Activated naive CD4-positive, alpha-beta T cell treated with anti-CD3 and anti-CD28 coated beads, Interleukin-2, amount 50 U/mL, for 16 hours (primary cell): ENCODE data around the gene SLC22A7.

Source experiments
- DNase-seq: peaks from one replicate; pipeline ENCODE4 v3.0.0-alpha.2; 2020

The SLC22A7 gene

DNA sequence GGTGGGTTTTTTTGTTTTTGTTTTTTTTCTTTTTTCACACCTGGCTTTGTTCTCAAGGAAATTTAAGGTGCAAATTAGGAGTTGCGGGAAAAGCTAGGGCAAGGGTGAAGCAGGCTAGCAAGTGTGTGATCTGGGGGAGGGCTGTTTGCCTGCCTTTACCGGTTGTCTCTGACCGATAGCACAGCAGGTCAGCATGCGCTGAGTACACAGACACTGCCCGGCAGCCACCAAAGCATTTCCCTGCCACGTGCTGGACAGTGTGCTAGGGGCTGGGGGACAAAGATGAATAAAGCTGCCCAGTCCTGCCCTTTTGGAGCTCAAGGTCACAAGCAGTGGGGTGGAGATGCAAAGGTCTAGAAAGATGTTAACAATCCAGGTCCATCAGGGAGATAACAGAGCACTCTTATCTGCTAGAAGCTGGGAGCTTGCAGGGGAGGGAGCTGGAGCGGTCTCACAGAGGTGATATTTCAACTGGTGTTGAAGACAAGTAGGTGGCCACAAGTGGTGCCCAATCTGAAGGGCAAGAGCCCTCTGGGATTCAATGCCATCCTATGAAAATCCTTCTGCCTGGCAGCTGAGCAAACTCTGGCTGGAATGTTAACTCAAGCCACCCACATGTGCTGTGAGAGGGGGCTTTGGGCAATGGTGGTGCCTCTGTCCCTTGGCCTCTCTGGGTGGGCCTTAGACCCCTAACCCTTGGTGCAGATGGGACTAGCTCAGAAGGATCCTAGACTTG lies 30.3 kb upstream of the SLC22A7 start:
- no peak for DNase-seq

DNA sequence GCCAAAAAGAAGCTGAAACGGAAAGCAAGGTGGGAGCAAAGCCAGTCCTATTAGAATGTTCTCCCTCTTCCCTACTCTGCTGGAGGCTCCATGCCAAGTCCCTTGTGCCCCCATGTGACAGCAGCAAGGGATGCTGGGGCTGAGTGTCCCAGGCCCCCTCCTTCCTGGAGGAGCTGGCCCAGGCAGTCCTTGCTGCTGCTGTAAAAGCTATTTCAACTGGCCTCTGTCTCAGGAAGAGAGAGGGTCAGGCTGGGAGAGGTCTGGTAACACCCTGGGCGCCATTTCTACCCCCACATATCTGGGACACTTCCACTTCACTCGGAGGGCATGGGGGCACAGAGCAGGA lies 29.7 kb upstream of the SLC22A7 start:
- no peak for DNase-seq

DNA sequence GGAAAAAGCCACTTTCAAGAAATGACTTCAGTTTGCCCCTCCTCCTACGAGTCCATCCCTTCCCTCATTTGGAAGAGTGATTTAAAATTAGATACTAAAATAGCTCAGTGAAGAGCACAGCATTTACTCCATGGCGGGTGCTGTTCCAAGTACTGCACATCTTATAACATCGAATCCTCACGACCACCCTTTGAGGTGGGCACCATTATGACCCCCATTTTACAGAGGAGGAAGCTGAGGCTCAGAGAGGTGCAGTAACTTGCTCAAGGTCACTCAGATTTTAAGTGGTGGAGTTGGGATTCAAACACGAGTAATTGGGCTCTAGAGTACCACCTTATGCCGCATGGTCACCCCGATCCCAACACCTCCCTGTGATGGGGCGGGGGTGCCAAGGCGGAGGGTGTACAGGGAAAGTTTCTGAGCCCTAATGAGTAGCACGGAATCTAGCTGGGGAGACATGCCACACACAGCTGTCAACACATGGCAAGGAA lies 29.2 kb upstream of the SLC22A7 start:
- DNase-seq = no peak

DNA sequence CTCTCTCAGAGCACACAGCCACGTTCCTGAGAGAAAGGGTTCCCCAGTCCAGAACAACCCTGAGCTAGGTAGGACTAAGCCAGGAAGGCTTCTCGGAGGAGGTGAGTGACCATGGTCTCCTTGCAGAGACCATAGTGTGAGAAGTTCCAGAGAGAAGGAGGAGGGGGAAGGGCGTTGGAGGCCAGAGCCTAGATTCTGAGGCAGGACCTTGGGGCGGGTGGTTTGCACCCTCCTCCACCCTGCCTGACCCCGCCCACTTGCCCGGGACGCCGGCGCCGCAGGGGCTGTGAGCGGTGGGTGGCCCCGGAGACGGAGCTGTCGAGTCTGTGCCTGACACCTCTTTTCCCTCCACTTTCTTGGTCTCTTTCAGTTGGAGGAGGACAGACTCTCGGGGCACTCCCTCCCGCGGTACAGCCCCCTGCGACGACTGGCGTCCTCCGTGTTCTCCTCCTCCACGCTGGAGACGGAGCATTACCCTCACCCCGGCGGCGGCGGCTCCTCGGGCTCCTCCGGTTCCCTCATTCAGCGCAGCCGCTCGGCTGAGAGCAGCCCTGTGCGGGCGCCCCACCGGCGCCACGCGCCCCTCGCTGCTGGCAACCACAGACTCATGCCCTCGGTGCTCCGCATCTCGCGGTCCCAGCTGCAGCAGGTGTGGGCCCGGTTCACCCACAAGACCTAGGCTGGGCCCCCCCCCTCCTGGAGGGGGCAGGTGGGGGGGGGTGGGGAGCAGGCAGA lies 28.6 kb upstream of the SLC22A7 start:
- DNase-seq = peak; percentile 52

DNA sequence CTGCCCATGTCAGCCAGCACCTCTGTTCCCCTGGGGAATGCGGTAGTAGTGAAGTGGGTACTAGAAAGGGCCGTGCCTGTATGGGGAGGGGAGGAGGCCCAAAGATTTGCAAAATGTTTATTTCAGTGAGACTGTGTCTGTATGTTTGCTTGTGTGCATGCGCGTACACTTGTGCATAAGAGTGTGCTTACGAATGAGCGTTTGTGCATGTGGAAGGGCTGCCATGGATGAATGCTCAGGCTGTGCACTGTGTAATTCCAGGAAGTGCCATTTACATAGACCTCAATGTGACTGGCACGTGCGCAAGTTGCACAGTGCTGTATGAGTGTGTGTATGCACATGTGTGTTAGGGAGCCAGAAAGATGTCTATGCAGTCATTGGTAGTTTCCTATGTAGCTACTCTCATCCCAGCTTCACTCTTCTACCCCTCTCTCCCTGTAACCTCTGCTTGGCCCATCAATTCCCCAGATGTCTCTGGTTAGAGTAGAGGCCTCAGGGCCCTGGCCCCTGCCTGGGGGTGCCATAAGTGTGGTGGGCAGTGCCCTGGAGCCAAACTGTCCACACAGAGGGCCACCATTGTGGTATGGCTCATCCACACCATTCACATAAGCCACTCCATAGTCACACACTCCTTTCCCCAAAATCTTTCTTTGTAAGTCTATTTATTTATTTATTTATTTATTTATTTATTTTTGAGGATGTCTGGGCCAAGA lies 26.8 kb upstream of the SLC22A7 start:
- no peak for DNase-seq

DNA sequence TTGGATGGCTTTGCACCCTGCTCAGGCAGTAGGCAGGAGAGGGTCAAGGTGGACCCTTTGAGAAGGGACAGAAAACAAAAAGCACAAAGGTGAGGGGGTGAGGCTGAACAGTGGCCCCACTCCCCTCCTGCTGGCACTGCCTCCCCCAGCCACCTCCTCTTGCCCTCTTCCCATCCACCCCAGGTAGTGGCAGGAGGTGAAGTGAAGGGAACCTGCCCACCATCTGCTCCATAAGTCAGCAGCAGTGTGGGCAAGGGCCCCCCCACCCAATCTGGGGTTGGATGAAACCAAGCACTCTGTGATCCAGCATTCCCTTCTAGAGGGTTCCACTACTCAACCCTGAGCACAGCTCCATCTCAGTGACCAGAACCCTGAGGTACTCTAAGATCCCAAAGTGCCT lies 26.1 kb upstream of the SLC22A7 start:
- DNase-seq = no peak

DNA sequence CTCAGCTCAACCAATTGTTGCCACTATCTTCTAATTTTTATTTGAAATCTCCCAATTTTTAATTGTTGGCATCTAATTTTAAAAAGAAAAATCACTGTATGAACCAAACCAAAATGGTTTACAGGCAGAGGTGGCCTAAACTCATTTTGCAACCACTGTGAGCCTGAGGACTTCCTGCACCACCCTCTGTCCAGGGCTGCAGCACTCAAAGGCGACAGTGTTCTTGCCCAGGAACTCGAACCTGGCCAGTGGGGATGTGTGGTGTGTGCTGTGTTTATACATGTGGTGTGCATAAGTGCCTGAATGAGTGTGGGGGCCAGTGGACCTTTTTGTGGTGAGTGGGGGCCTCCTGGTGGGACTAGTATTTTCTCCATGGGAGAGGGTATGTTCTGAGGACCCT lies 24.4 kb upstream of the SLC22A7 start:
- DNase-seq = no peak

DNA sequence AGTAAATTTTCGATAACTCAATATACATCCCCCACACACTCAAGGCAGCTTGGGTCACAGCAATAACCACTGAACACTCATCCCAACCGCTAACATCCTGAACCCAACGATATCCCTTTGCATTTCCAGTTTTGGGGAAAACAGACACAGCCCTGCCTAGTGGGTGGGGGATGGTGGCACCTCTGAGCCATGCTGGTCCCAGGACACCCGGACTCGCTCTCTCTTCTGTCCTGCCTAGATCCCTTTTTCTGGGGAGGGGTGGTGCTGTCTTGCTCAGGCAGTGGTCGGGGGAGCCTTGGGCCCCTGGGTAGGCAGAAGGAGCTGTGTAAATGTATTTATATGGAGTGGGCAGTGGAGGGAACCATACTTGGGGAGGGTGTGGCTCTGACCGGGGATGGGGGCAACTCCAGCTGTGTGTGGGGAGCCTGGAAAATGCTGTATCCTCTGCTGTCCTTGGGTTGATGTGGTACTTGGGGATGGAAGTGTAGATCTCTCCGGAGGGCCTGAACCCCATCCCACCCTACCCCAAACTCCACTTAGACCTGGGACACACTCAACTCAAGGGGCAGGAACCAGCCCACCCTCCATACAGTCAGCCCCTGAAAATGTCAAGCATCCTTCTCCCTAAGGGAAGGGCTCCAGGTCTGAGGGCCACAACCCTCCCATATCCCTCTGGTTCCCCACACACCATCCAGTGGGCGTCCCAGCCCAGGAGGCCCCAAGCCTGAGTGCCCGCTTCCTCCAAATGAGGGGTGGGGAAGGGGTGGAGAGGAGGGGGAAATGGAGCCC lies 23.7 kb upstream of the SLC22A7 start:
- no peak for DNase-seq

DNA sequence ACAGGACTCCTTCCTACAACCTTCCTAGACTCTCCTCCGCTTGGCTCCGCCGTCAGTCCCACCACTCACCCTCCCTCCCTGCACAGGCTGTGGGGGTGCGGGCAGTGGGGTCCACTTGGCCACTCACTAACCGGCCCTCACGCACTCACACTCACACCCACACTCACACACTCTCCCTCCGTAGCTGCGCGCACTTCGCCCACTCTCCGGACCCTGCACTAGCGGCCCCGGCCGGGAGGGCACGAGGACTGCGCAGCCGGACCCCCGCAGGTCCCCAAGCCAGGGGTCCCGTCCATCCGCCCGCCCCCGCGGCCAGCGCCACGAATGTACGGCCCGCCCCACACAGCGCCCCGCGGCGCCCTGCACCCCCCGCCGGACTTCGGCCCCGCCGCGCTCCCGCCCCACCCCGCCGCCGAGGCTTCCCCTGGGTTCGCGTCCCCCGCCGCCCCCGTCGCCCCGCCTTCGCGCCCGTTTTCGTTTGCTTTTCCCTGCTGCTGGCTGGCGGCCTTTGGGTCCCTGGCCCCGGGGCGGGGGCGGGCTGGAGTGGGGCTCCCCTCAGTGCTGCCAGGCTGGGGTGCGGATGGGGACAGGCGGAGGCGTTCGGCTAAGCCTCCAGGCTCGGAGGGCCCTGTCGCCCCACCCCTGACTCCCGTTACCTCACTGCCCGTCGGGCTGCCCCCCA lies 23.0 kb upstream of the SLC22A7 start:
- DNase-seq = peak; percentile 38

DNA sequence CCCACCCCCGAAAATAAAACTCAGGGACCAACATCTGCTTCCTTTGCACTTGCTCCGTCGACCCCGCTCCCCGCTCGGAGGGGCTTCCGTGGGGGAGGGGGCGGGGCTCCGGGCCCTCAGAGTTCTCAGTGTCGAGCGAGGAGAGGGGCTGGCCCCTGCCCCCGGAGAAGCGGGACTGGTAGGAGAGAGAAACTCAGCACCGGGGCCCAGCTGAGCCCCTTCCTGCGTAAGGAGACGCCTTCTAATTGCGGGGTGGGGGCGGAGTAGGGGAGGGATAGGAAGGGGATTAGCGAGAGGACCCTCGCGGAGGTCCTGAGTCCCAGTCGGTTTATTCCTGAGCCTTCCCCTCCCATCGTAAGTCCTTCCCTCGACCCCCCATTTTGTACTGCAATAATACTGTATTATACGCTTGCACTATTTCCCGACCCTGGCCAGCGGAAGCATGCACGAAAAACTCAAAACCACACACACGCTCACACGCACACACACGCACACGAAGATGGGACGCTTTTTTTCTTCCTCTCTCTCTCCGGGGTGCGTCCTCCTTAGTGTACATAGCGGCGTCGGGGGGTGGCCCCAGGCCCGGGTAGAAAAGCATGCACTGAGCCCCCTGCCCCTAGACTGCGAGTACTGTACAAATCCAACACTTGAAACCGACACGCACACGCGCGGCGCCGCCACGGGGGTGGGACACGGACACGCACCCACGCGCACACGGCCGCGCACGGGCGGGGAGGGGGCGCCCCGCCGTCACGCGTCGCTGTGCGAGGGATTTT lies 22.1 kb upstream of the SLC22A7 start:
- peak; percentile 42 for DNase-seq

DNA sequence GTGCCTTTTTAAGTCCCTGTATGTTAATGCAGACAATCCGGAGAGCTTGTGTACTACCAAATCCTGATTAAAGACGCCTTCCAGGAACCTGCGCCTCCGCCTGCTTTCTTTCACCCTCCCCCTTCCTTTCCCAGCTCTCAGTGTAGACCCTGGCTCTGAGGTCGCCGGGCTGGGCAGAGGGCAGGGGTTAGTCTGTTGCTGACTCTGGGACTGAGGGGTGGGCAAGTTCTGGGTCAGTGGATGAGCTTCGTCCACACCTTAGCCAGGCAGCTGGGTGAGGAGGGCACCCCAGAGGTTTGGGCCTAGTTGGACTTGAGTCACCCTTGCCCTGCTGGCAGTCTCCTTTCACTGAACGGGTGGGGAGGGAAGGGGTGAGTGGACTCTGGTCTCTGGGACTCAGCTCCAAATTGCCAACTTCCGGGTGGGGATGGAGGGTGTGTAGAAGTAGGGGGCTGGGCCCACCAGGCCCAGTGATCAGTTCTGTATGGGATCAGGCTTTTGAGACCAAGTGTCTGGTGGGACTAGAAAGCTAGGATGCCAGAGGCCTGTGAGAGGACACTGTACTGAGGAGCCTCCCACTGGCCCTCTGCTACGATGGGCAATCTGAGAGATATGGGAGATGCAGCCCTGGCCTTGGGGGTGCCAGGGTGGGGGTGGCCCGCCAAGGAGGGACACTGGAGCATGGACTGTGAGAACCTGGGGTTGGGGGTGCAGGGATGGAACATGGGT lies 21.3 kb upstream of the SLC22A7 start:
- no peak for DNase-seq

DNA sequence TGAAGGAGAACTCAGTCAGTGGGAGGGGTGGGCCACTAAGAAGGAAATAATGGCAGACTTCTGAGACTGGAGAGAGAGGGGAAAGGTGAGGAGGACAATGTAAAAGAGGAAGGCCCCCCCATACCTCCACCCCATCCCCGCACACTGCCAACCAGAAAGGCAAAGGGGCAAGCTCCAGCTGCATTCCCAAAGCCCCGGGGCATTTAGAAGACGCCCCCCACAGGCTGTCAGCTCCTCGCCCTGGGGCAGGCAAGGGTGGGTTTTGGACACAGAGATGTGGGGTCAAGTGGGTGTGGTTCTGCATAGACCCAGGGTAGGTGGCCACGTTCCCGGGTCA lies 20.8 kb upstream of the SLC22A7 start:
- DNase-seq = no peak

DNA sequence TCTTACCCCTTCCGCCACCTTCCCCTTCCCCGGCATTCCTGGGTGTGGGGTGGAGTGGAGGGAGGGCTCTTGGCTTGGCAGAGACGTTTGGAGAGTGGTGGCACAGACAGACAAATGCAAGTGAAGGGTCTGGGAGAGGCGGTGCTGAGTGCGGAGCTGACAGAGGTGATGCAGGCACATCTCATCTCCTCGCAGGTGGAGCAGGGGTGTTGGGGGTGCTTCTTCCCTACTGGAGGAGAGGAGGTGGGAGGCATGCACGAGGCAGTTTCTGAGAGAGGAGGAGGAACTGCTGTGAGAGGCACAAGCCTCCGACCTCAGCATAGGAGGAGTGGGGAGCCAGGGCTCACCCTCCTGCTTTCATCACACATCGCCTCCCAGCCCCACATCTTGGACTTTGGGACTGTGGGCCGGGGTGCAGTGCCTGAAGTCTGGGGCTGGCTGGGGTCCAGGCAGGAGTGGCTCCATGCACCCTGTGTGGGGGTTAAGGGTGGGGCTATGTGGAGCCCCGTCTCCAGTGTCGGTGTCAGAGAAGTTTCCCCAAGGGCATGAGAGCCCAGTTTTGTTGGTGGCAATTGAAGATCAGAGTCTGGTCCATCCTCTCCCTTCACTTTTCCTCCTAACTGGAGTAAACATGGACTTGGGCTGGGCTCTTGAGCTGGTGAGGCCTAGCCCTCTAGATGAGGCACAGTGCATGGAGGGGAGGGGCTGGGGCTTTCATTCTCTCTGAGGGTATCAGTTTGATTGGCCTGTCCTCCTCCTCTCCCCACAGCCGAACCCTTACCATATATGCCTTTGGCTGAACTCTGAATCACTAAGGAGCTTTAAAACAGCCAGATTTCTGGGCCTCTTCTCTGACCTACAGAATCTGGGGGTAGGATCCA lies 20.2 kb upstream of the SLC22A7 start:
- DNase-seq = no peak

DNA sequence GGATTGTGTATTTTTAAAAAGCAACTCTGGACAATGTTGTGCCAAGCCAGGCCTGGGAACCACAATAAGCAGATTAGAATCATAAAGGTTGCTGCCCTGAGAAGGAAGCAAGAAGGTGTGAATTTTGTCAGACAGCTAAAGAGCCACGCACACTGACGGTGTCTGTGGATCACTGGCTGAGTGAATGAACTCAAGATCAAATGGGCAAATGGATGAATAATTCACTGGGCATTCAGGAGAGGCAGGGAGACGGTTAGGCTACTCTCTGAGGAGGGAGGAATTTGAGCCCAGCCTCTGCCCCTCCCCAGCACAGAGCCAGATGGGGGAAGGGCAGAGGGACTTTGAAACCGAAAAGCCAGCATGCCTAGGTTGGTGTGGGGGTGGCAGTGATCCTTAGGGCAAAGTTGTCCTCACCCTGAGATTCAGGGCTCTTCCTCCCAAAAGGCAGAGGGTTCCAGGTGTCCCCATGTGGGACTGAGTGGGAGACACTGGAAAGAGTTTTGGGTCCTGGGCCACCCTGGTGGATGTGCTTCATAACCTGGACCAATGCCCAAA lies 19.5 kb upstream of the SLC22A7 start:
- DNase-seq = no peak

DNA sequence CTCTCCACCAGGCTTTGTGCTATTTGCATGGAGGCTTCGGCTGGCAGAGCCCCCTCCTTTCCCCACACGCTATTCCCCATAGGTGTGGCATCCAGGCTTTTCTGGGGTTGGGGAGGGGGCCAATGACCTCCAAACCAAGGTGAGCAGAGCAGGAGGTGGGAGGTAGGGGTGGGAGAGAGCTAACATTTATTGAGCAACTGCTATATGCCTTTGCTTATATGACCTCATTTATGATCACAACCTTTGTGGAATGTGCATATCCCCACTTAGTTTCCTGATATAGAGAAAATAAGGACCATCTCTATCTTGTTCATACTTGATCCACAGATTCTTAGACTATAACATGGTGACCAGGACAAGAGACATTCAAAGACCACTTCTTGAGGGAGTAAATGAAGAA lies 17.8 kb upstream of the SLC22A7 start:
- no peak for DNase-seq

DNA sequence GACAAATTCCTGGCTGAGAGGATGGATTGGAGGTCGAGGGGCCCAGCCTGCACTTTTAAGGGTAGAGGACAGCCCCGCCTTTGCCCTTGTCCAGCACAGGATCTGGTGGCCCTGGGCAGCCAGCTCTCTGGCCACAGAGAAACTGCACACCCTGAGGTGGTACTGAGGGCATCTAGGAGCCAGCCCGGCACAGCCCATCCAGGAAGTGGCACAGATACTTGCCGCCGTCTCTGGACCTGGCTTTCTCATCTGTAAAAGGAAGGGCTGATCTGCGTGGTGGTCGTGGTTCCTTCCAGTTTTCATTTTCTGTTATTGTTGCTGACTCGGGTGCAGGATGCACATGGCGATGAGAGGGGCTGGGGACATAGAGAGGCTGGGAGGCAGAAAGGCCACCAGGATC lies 16.0 kb upstream of the SLC22A7 start:
- DNase-seq = no peak

DNA sequence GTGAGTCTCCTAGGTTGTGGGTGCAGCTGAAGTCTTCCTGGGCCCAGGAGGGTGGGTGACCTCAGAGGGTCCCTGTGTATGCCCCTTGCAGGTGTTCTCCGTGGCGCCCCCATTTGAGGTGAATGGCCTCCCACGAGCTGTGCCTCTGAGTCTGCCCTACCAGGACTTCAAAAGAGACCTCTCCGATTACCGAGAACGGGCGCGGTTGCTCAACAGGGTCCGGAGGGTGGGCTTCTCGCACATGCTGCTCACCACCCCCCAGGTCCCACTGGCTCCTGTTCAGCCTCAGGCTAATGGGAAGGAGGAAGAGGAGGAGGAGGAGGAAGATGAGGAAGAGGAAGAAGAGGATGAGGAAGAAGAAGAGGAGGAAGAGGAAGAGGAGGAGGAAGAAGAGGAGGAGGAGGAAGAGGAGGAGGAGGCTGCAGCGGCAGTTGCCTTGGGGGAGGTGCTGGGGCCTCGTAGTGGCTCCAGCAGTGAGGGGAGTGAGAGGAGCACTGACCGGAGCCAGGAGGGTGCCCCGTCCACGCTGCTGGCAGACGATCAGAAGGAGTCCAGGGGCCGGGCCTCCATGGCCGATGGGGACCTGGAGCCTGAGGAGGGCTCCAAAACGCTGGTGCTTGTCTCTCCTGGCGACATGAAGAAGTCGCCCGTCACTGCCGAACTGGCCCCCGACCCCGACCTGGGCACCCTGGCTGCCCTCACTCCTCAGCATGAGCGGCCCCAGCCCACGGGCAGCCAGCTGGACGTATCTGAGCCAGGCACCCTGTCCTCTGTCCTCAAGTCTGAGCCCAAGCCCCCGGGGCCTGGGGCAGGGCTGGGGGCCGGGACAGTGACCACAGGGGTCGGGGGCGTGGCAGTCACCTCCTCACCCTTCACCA lies 15.2 kb upstream of the SLC22A7 start:
- DNase-seq = no peak

DNA sequence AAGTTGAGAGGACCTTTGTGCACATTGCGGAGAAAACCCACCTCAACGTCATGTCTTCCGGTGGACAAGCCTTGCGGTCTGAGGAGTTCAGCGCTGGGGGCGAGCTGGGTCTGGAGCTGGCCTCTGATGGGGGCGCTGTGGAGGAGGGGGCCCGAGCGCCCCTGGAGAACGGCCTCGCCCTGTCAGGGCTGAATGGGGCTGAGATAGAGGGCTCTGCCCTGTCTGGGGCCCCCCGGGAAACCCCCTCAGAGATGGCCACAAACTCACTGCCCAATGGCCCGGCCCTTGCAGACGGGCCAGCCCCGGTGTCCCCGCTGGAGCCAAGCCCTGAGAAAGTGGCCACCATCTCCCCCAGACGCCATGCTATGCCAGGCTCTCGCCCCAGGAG lies 14.6 kb upstream of the SLC22A7 start:
- no peak for DNase-seq

DNA sequence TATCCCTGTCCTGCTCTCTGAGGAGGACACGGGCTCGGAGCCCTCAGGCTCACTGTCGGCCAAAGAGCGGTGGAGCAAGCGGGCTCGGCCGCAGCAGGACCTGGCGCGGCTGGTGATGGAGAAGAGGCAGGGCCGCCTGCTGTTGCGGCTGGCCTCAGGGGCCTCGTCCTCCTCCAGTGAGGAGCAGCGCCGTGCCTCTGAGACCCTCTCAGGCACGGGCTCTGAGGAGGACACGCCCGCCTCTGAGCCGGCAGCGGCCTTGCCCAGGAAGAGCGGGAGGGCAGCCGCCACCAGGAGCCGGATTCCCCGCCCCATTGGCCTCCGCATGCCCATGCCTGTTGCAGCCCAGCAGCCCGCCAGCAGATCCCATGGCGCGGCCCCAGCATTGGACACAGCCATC lies 14.2 kb upstream of the SLC22A7 start:
- DNase-seq = no peak
